Measurements from ENCODE around the gene CDRT4. TPM values are rescaled to one million over a fixed set of nuclear protein-coding genes. Genes with fewer than 3 reads are reported as not detected.
A peak's percentile ranks its signal among the peaks of the same experiment; 100 is the strongest.

The CDRT4 gene
- polyA plus RNA-seq, 5 donors = 14.4 to 28.2 (median 17.2) TPM

GRCh38 chr17:15493693-15494035 lies 26.2 kb upstream of the CDRT4 start:
- no peak for DNase-seq

- DNase-seq = no peak
These were observed 25.6 kb upstream of the CDRT4 start for GRCh38 chr17:15492791-15493692.

GRCh38 chr17:15492186-15492585 lies 24.8 kb upstream of the CDRT4 start:
- DNase-seq = no peak

GRCh38 chr17:15490634-15491261 lies 23.3 kb upstream of the CDRT4 start:
- DNase-seq = no peak

GRCh38 chr17:15488557-15488956 lies 21.1 kb upstream of the CDRT4 start:
- no peak for DNase-seq

GRCh38 chr17:15485045-15485444 lies 17.6 kb upstream of the CDRT4 start:
- DNase-seq = no peak

- DNase-seq = peak; percentile 53 to 67
These were observed 16.0 kb upstream of the CDRT4 start for GRCh38 chr17:15483431-15483830.

GRCh38 chr17:15482476-15482875 lies 15.1 kb upstream of the CDRT4 start:
- DNase-seq = no peak

GRCh38 chr17:15481481-15481880 lies 14.1 kb upstream of the CDRT4 start:
- no peak for DNase-seq

- DNase-seq = no peak
These were observed 12.8 kb upstream of the CDRT4 start for GRCh38 chr17:15480204-15480603.

GRCh38 chr17:15479703-15480102 lies 12.3 kb upstream of the CDRT4 start:
- DNase-seq = no peak

- no peak for DNase-seq
These were observed 11.4 kb upstream of the CDRT4 start for GRCh38 chr17:15478845-15479244.

GRCh38 chr17:15475631-15476354 lies 8.4 kb upstream of the CDRT4 start:
- peak in 1 of 2 donors; percentile 34 for DNase-seq

GRCh38 chr17:15472891-15473290 lies 5.5 kb upstream of the CDRT4 start:
- DNase-seq = no peak

- DNase-seq = no peak
These were observed 3.1 kb upstream of the CDRT4 start for GRCh38 chr17:15470536-15470935.

- DNase-seq = no peak
These were observed 1.8 kb upstream of the CDRT4 start for GRCh38 chr17:15469260-15469659.

GRCh38 chr17:15468126-15468525 lies 705 bp upstream of the CDRT4 start:
- no peak for DNase-seq

GRCh38 chr17:15466131-15466530 lies 1.3 kb downstream of the CDRT4 start:
- DNase-seq = no peak

GRCh38 chr17:15465045-15465701 lies 2.2 kb downstream of the CDRT4 start:
- no peak for DNase-seq

GRCh38 chr17:15464231-15464985 lies 3.0 kb downstream of the CDRT4 start:
- peak in 1 of 2 donors; percentile 38 for DNase-seq
